T47D (cell line): ENCODE data around the gene AP5B1.

Experiments used
- DNase-seq, 2 experiments: peaks; one replicate each; pipeline versions ENCODE4 v3.0.0 to v3.0.0-alpha.2; 2011 to 2012; ENCODE audit warnings: low read depth in 1 of 2, low spot score in 1 of 2
- JUND ChIP-seq: IDR thresholded peaks from 2 replicates; pipeline ENCODE4 v1.6.1; 2012; ENCODE audit warnings: low read depth
- in situ Hi-C: cut with HindIII; loops from 2 replicates; pipeline ENCODE4 v1.10.0; 2016; ENCODE audit warnings: low sequenced_read_pairs, low pct_unique_long_range_greater_than_20kb

AP5B1 gene

GRCh38 chr11:65780770-65781151, at the start of gene AP5B1:
Gene AP5B1 (minus strand): TSS chr11:65780976. CDS start chr11:65780591, 385 bp downstream.
- in situ Hi-C loops, result no loop called here
- no peak for TF ChIP-seq JUND
- DNase-seq, result peak; percentile 80 to 94

DNA sequence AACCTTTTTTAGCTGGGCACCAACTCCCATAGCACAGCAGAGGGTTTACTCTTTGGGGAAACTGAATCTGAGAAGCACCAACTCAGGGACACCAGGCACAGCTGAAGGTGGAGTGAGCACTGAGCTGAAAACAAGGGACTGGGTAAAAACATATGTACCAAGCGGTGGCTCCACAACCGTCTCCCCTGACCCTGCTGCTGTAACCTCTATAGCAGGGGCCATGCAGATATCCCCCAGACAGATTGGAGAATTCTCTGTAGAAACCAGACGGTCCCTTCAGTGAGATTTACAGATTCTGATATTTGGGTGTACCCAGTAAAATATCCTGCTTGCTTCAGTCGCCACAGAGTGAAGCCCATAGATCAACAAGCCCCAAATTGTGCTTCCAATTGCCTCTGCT, 48.7 kb upstream of the AP5B1 start:
- in situ Hi-C loops, result no loop called here

DNA sequence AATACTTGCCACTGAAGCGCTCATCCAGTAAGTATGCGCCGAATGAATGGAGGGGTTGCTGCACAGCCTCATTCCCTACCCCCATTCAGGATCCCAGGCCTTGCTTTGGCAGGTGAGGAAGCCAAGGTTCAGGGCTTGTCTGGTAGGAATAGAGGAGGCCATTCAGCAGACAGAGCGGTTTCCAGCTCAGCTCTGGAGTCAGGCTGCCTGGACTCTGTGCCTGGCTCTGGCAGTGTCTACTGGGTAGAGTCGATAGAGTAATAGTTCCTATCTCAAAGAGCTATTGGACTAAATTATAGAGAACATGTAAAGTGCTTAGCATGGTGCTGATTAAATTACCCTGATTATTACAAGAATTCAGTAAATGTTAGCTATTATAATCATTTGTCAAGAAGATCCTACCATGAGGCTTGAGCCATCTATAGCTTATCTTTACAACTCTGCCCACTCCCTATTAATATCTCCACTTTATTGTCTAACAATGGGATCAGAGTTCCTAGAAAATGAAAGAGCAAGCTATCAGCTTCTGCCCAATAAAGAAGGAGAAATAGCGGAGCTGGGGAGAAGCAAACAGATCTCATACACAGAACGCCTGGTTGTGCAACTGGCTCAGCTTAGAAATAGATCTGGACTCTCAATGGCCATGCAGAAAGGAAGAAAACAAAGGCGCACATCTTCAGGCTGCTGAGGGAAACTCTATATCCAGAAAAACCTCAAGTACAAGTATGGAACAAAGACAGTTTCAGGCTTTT, 46.4 kb upstream of the AP5B1 start:
- in situ Hi-C loops, result no loop called here
- no peak for DNase-seq
- no peak for TF ChIP-seq JUND

More for the DNA sequence above, 48.7 kb upstream of the AP5B1 start:
- DNase-seq, result no peak
- TF ChIP-seq JUND, result no peak

DNA sequence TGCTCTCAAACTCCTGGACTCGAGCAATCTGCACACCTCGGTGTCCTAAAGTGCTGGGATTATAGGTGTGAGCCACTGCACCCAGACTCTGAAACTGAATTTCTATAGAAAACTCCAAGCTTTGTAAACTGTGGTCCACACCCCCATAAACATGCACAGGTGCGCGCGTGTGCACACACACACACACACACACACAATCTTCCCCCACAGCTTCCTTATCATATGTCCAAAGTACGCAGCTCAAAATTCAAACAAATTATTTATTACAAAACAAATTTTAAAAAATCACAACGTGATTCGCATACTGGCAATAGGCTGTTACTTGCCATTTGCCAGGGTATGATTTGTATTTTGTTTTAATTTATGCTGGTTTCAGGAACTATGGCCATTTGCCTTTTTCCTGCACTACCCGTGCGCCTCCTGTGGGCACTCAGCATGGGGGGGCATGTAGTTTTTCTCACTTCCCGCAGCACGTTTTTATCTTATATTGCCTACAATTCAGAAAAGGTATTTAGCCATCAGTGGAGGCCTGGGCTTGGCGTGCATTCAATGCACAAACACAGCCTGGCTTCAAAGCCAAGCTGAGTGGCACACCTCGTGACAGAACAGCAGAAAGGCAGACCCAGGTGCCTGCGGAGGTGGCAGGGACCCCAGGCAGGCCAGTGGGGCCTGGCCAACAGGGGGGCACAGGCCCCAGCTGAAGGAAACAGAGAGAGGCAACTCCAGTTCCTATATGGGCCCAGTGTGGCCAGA, 42.2 kb upstream of the AP5B1 start:
- in situ Hi-C loops, result no loop called here
- TF ChIP-seq JUND, result no peak
- no peak for DNase-seq

DNA sequence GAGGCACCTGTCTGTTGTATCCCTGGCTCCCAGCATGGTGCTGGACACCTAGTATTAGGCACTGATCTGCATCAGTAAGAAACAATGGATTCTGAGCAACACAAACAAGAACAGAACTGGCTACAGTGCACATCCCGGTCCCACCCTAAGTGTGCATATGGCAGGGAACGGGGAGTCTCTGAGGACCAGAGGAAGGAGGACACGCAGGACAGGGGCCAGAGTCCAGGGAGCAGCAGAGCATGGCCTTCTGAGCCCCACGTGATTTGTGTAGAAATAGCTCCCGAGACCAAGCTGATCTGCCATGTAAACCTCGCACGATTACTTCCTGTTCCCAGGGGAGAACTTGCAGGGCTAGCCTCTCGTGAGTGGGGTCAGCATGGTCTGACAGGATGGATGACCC, 40.3 kb upstream of the AP5B1 start:
- in situ Hi-C loops, result no loop called here
- TF ChIP-seq JUND, result no peak
- DNase-seq, result no peak

GRCh38 chr11:65817835-65818680, 37.3 kb upstream of the AP5B1 start:
- in situ Hi-C loops, result no loop called here
- peak; percentile 92 to 93 for DNase-seq
- no peak for TF ChIP-seq JUND

- no peak for DNase-seq
- in situ Hi-C loops, result no loop called here
- no peak for TF ChIP-seq JUND
These were observed 36.6 kb upstream of the AP5B1 start for GRCh38 chr11:65817312-65817834.

- no peak for DNase-seq
- no peak for TF ChIP-seq JUND
- in situ Hi-C loops, result no loop called here
These were observed 35.9 kb upstream of the AP5B1 start for GRCh38 chr11:65816696-65817095.

GRCh38 chr11:65814986-65815565, 34.3 kb upstream of the AP5B1 start:
- in situ Hi-C loops, result no loop called here
- no peak for TF ChIP-seq JUND
- no peak for DNase-seq

DNA sequence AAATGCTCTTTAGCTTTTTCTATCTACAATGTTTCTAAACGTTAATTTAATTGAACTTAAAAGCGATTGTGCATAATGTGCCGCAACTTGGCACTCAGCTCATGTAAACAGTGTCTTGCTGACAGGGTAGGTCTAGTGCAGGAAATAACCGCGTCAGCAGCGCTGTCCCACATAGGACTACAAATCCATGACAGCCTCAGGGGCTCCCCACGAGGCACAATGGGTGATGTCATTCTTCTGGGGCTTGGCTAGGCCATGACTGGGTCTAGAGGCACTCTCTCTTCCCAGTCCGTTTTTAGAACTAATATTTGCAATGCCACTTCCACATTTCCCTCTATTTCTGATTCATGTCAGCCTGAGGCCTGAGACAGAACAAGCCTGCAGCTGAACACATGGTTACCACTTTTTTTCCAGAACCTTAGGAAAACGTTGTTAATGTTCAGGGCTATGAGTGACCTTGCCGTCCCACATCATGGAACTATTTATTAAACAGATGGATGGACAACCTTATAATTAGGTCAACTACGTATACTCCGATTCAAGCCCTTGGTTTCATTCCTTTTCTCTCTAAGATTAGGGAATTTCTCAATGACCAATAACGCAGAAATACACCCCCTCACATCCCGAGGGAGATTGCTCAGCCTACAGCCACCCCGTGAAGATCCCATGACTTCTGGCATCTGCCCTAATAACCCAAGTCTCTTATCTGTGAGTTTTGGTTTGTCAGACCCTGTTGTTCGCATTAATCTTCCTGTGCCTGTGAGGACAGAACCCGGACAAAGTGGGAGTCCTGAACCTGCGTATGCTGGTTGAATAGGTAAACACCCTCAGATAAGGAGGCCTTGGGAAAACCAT, 33.6 kb upstream of the AP5B1 start:
- no peak for TF ChIP-seq JUND
- DNase-seq, result no peak
- in situ Hi-C loops, result no loop called here

GRCh38 chr11:65811764-65812475, 31.1 kb upstream of the AP5B1 start:
- in situ Hi-C loops, result no loop called here
- no peak for DNase-seq
- no peak for TF ChIP-seq JUND
